HG03103 (cell line): ENCODE results near the gene RRN3.
"Not testable (repeated sequence)": the region's sequence is repeated elsewhere in the genome, so short reads cannot be mapped to it uniquely, and the experiment has no call there.

ENCODE experiments used
- ATAC-seq: cut with Tn5 transposase; IDR thresholded peaks from one replicate; pipeline ENCODE4 v1.9.1; 2021; ENCODE audit warnings: low read depth; ENCODE audit not compliant: unreplicated experiment

RRN3 gene

GRCh38 chr16:15093955-15094827 is at the start of gene RRN3:
RRN3 (minus strand) TSS chr16:15094272; CDS start chr16:15094233, 39 bp downstream.
- peak; percentile 97 for ATAC-seq

DNA sequence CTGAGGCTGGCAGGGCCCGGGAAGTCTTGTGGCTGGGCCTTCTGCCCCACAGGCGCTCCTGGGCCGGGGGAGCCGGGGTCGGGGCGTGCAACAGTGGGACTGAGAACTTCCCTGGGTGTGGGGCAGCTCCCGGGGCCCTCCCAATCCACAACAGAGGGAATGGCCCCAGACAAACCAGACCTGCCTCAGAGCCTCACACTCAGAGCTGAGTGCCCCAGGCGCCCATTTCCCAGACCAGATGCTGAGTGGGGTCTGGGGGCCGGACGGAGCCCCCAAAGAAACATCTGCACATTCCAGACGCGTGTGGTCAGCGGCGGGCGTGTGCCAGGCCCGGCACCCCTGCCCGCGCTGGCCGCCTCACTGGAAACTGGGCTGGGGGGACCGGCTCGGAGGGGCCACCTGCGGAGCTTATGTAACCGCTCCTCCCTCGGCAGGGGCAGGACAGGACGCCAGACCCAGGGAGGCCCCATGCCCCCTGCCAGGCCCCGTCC is 49.6 kb upstream of the RRN3 start:
- not testable (repeated sequence) for ATAC-seq

GRCh38 chr16:15142891-15143600 is 49.0 kb upstream of the RRN3 start:
- not testable (repeated sequence) for ATAC-seq

DNA sequence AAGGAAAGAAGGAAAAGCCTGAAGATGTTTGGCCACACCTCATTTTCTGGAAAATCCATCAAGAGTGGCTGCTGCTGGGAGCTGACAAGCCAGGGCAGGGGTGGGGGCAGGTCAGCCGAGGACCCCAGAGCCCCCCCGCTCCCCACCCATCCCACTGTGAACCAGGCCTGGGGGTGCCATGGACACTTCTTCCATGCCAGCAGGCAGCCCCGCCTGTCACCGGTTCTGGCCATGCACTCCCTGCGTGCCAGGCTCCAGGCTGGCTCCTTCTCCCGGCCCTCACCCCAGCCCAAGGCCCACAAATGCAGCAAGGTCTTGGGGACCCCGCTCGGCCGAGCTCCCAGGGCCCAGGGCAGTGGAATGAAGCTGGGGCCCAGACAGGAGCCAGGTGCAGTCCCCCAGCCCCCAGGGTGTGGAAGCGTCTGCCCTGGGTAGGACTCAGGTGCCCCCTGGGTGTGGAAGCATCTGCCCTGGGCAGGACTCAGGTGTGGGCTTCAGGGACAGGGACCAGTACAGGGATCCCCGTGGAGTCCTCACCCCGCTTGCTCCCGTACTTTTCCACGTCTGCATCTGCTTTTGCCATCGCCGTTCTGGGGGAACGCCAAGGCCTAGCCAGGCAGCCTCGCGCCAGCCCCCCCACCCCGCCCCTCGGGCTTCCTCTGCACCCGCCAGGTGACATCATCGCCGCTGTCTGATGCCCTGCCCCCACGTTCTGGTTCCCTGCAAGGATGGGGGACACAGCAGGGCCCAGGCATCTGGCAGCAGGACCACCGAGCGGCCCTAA is 48.2 kb upstream of the RRN3 start:
- not testable (repeated sequence) for ATAC-seq

GRCh38 chr16:15141586-15141985 is 47.5 kb upstream of the RRN3 start:
- no peak for ATAC-seq

- not testable (repeated sequence) for ATAC-seq
Observed at GRCh38 chr16:15140444-15141365, 46.6 kb upstream of the RRN3 start.

- not testable (repeated sequence) for ATAC-seq
Observed at GRCh38 chr16:15137514-15137913, 43.4 kb upstream of the RRN3 start.

- not testable (repeated sequence) for ATAC-seq
Observed at GRCh38 chr16:15135483-15136360, 41.6 kb upstream of the RRN3 start.

- ATAC-seq, result not testable (repeated sequence)
Observed at GRCh38 chr16:15134752-15135482, 40.8 kb upstream of the RRN3 start.

GRCh38 chr16:15133554-15133953 is 39.5 kb upstream of the RRN3 start:
- not testable (repeated sequence) for ATAC-seq

DNA sequence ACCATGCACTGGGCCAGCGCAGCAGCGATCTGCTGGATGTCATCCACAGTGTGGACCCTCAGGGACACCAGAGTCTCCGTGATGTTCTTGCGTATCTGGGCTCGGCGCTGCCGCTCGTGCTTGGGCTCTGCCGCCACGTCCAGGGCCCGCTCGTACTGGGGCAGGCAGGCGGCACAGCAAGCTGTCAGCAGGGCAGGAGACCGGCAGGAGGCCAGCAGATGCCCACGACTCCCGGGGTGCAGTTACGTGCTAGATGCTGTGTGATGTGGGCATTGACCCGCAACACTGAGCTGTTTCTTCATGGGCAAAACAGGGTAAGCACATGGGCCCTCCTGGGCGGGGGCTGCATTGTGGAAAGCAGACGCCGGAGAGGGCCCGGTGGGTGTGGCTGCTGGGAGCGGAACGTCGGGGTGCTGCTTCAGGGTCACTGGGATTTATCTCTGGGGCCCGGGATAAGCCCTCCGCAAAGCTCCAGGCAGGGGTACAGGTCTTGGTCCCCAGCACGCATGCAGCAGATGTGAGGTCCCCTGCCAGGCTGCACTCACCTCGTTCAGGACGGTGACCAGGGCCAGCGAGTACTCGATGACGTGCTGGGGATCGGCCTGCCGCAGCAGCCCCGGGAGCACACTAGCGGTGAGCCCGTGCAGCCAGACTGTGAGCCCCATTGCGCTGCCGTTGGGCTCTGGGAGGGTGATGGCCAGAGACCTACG is 38.8 kb upstream of the RRN3 start:
- not testable (repeated sequence) for ATAC-seq

DNA sequence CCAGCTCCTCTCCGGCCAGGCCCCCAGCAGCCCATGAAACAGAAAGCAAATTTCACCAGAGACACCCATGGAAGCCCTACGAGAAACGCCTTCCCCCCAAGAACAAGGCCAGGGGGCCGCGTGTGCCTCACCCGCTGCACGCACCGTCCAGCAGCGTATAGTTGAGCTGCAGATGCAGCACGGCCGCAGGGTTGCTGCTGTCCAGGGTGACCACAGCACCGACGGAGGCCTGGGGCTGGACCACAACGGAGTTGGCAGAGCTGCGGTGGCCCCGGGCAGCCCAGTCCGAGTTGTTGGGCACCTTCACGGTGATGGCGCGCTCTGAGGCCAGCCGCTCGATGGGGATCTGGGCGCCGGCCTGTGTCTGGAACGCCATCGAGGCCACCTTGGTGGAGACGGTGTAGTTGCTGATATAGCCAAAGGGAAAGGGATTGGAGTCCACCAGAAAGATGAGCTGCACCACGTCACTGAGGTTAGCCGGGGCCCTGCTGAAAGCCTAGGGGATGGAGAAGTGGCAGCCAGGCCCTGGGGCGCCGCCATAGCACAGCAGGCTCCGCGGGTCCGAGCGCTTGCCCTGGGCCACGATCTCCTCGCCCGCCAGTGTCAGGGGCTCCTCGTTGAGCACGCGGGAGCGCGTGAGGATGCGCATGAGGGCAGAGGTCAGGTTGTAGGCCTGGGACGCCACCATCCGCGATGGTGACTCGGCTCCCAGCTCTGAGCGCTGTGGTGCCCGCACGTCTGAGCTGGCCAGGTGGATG is 37.0 kb upstream of the RRN3 start:
- ATAC-seq, result not testable (repeated sequence)

- ATAC-seq, result not testable (repeated sequence)
Observed at GRCh38 chr16:15130256-15130932, 36.3 kb upstream of the RRN3 start.

- not testable (repeated sequence) for ATAC-seq
Observed at GRCh38 chr16:15127641-15128425, 33.8 kb upstream of the RRN3 start.

DNA sequence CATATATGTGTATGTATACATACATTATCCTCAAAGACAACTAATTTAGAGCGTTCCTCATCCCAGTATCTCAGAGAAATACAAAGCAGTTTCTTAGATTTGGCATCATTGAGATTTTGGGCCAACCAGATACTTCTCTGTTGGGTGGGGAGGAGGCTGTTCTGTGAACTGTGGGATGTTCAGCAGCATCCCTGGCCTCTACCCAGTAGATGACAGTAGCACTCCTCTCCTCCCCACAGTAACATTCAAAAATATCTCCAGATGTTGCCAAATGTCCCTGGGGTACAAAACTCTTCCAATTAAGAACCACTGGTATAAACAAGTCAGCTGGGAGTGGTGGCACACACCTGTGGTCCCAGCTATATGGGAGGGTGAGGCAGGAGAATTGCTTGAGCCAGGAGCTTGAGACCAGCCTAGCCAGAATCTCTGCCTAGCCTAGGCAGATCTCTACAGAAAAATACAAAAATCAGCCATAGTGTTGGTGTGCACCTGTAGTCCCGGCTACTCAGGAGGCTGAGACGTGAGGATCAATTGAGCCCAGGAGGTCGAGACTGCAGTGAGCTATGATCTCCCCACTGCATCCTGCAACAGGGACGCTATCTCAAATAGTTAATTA is 6.4 kb upstream of the RRN3 start:
- ATAC-seq, result not testable (repeated sequence)
